ENCODE results near the gene SPCS2. TPM values are rescaled to one million over a fixed set of nuclear protein-coding genes. Genes with fewer than 3 reads are reported as not detected.
"Not testable (repeated sequence)": the region's sequence is repeated elsewhere in the genome, so short reads cannot be mapped to it uniquely, and the experiment has no call there.

SPCS2 gene
- polyA plus RNA-seq, 1 experiment: 68.3 TPM

GRCh38 chr11:75004215-75004614 lies 55.1 kb downstream of the SPCS2 start:
- DNase-seq (ENCODE audit: low read depth): no peak
- POLR2A ChIA-PET: no interaction called here
- no peak for TF ChIP-seq CTCF (IDR thresholded peaks at IDR 0.05; ENCODE audit: insufficient read depth, low read depth, low read length)
- Histone ChIP-seq H3K4me3 (ENCODE audit: low read depth, low read length) (no peak overlapping the region), H3K27me3 (ENCODE audit: control insufficient read depth, insufficient read depth, low read length) (no peaks in the 10 kb centered on the region), H3K36me3 (ENCODE audit: control insufficient read depth, insufficient read depth, low read length) (peaks cover 6% of the 10 kb centered on the region)
- CTCF ChIA-PET: interaction anchor here (1.3 to 1.8 kb wide), 2 partner anchors 18 to 29 kb away, joined by 3 to 5 read pairs; no protein-coding TSS in a partner anchor

GRCh38 chr11:75011357-75011756 lies 62.3 kb downstream of the SPCS2 start:
- ChIA-PET CTCF (interaction anchor here (0.6 to 2.5 kb wide), 5 partner anchors 11 to 230 kb away, joined by 4 to 21 read pairs (median 5); no protein-coding TSS in a partner anchor), POLR2A (interaction anchor here (0.6 kb wide), 1 partner anchor 8 kb away, joined by 3 read pairs; no protein-coding TSS in a partner anchor)
- no peaks in the 10 kb centered on the region; the same call in 1 of the 2 replicates for H3K36me3 ChIP-seq (ENCODE audit: control insufficient read depth, insufficient read depth, low read length)
- no peak for DNase-seq (ENCODE audit: low read depth)
- no peaks in the 10 kb centered on the region for H3K27me3 ChIP-seq (ENCODE audit: control insufficient read depth, insufficient read depth, low read length)
- H3K4me3 ChIP-seq (ENCODE audit: low read depth, low read length): no peak overlapping the region
- no peak for TF ChIP-seq CTCF (IDR thresholded peaks at IDR 0.05; ENCODE audit: insufficient read depth, low read depth, low read length)

GRCh38 chr11:75011872-75012271 lies 62.8 kb downstream of the SPCS2 start:
- ChIA-PET POLR2A (no interaction called here), CTCF (interaction anchor here (1.4 to 4.8 kb wide), 5 partner anchors 11 to 229 kb away, joined by 4 to 35 read pairs (median 5); no protein-coding TSS in a partner anchor)
- H3K27me3 ChIP-seq (ENCODE audit: control insufficient read depth, insufficient read depth, low read length): no peaks in the 10 kb centered on the region
- H3K4me3 ChIP-seq (ENCODE audit: low read depth, low read length): no peak overlapping the region
- TF ChIP-seq CTCF (IDR thresholded peaks at IDR 0.05; ENCODE audit: insufficient read depth, low read depth, low read length): no peak
- no peak for DNase-seq (ENCODE audit: low read depth)
- no peaks in the 10 kb centered on the region; the same call in 1 of the 2 replicates for H3K36me3 ChIP-seq (ENCODE audit: control insufficient read depth, insufficient read depth, low read length)

GRCh38 chr11:75013051-75013450 lies 64.0 kb downstream of the SPCS2 start:
- ChIA-PET POLR2A (no interaction called here), CTCF (interaction anchor here (4.8 to 5.7 kb wide), 2 partner anchors 10 to 18 kb away, joined by 33 to 35 read pairs; no protein-coding TSS in a partner anchor)
- Histone ChIP-seq H3K27me3 (ENCODE audit: control insufficient read depth, insufficient read depth, low read length) (no peaks in the 10 kb centered on the region), H3K36me3 (ENCODE audit: control insufficient read depth, insufficient read depth, low read length) (no peaks in the 10 kb centered on the region; the same call in none of the 2 replicates), H3K4me3 (ENCODE audit: low read depth, low read length) (no peak overlapping the region)
- no peak for TF ChIP-seq CTCF (IDR thresholded peaks at IDR 0.05; ENCODE audit: insufficient read depth, low read depth, low read length)
- DNase-seq (ENCODE audit: low read depth): no peak

GRCh38 chr11:75014129-75014528 lies 65.1 kb downstream of the SPCS2 start:
- Histone ChIP-seq H3K27me3 (ENCODE audit: control insufficient read depth, insufficient read depth, low read length) (no peaks in the 10 kb centered on the region), H3K36me3 (ENCODE audit: control insufficient read depth, insufficient read depth, low read length) (no peaks in the 10 kb centered on the region; the same call in none of the 2 replicates), H3K4me3 (ENCODE audit: low read depth, low read length) (no peak overlapping the region)
- TF ChIP-seq CTCF (IDR thresholded peaks at IDR 0.05; ENCODE audit: insufficient read depth, low read depth, low read length): peak; percentile 19; the same call in 1 of the 2 replicates
- ChIA-PET CTCF (interaction anchor here (0.8 to 5.7 kb wide), 5 partner anchors 9 to 234 kb away, joined by 3 to 35 read pairs (median 9); no protein-coding TSS in a partner anchor), POLR2A (no interaction called here)
- DNase-seq (ENCODE audit: low read depth): peak; percentile 11

- CTCF ChIA-PET: interaction anchor here (1.0 kb wide), 1 partner anchor 13 kb away, joined by 4 read pairs; no protein-coding TSS in a partner anchor
- POLR2A ChIA-PET: interaction anchor here (0.6 kb wide), 1 partner anchor 8 kb away, joined by 3 read pairs; no protein-coding TSS in a partner anchor
Measured at GRCh38 chr11:75019200-75019599, 70.1 kb downstream of the SPCS2 start.

GRCh38 chr11:75020328-75020727 lies 71.3 kb downstream of the SPCS2 start:
- CTCF ChIA-PET: interaction anchor here (0.7 to 7.5 kb wide), 5 partner anchors 12 to 230 kb away, joined by 3 to 95 read pairs (median 60); partner anchors contain the start of gene TPBGL
- POLR2A ChIA-PET; H3K36me3 ChIP-seq (ENCODE audit: control insufficient read depth, insufficient read depth, low read length); H3K27me3 ChIP-seq (ENCODE audit: control insufficient read depth, insufficient read depth, low read length); DNase-seq (ENCODE audit: low read depth); H3K4me3 ChIP-seq (ENCODE audit: low read depth, low read length): not testable (repeated sequence)

More at GRCh38 chr11:75019200-75019599, 70.1 kb downstream of the SPCS2 start:
- H3K36me3 ChIP-seq (ENCODE audit: control insufficient read depth, insufficient read depth, low read length); H3K27me3 ChIP-seq (ENCODE audit: control insufficient read depth, insufficient read depth, low read length); H3K4me3 ChIP-seq (ENCODE audit: low read depth, low read length); DNase-seq (ENCODE audit: low read depth): not testable (repeated sequence)

All from BJ (cell line).